ENCODE measurements around the gene ITPKB. TPM values are rescaled to one million over a fixed set of nuclear protein-coding genes. Genes with fewer than 3 reads are reported as not detected.

Gene ITPKB
- total RNA-seq, 1 donor from 2014 or later, result 9.8 TPM

DNA sequence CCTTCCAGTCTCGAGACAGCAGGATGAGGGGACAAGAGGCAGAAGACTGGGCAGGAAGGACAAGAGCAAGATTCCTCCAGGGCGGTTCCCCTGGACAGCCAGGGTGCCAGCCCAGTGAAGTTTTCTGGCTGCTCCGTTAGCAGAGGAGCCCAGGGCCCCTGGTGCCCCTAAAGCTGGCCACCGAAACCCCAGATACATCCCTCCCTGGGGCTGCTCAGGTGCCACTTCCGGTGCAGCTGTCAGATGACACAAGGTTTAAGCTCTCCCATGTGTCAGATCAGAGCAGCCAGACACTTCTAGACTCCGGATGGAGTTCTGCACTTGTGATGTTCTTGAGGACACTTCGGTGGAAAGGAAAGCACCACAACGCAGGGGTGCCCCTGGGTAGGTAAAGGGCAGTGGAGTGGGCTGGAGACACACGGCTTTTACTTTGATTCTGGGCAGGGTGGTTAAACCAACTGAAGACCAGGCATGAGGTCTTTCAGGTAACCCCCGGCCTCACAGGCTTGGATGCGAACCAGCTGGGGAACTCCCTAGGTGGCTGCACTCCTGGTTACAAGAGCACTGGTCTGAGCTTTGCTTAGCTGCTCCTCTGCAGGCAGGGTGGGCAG, 85.7 kb downstream of the ITPKB start:
- no peak overlapping the region for H3K27ac Mint-ChIP-seq
- peaks cover 8% of the 10 kb centered on the region for H3K27me3 Mint-ChIP-seq
- H3K36me3 Mint-ChIP-seq (ENCODE audit: insufficient read depth), result no peaks in the 10 kb centered on the region
- no peaks in the 10 kb centered on the region for H3K9me3 Mint-ChIP-seq (ENCODE audit: low read depth)
- DNase-seq (ENCODE audit: low spot score, unreplicated experiment), result no peak
- H3K4me1 Mint-ChIP-seq (ENCODE audit: low read depth), result peaks cover 17% of the 10 kb centered on the region
- no peak overlapping the region for H3K4me3 Mint-ChIP-seq (ENCODE audit: low read depth)
- no peak for TF ChIP-seq CTCF (IDR thresholded peaks at IDR 0.05; ENCODE audit: unreplicated experiment)

GRCh38 chr1:226652613-226653012, 86.5 kb downstream of the ITPKB start:
- Mint-ChIP-seq H3K4me3 (ENCODE audit: low read depth) (no peak overlapping the region), H3K4me1 (ENCODE audit: low read depth) (peaks cover 16% of the 10 kb centered on the region), H3K27me3 (peaks cover 8% of the 10 kb centered on the region), H3K27ac (no peak overlapping the region), H3K9me3 (ENCODE audit: low read depth) (no peaks in the 10 kb centered on the region), H3K36me3 (ENCODE audit: insufficient read depth) (no peaks in the 10 kb centered on the region)
- TF ChIP-seq CTCF (IDR thresholded peaks at IDR 0.05; ENCODE audit: unreplicated experiment), result no peak
- DNase-seq (ENCODE audit: low spot score, unreplicated experiment), result no peak

DNA sequence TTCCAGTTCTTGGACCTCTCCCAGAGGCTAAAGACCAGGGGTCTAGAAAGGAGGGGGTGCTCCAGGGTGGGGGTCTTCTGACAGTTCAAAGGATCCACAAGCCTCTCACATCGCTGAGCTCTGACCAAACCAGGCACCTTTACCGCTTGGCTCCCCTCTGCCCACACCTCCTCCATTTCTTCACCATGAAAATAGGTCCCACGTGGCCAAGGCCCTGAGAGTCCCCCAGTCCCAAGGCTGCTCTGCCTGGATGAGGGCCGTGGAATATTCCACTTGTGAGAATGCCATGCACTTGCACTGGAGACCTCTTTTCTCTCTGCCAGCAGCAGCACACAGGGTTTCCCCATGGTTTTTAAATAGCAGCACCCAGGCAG, 87.4 kb downstream of the ITPKB start:
- H3K27me3 Mint-ChIP-seq, result peaks cover 8% of the 10 kb centered on the region
- no peaks in the 10 kb centered on the region for H3K36me3 Mint-ChIP-seq (ENCODE audit: insufficient read depth)
- H3K27ac Mint-ChIP-seq, result no peak overlapping the region
- no peak overlapping the region for H3K4me3 Mint-ChIP-seq (ENCODE audit: low read depth)
- no peaks in the 10 kb centered on the region for H3K9me3 Mint-ChIP-seq (ENCODE audit: low read depth)
- peaks cover 10% of the 10 kb centered on the region for H3K4me1 Mint-ChIP-seq (ENCODE audit: low read depth)
- DNase-seq (ENCODE audit: low spot score, unreplicated experiment), result no peak
- no peak for TF ChIP-seq CTCF (IDR thresholded peaks at IDR 0.05; ENCODE audit: unreplicated experiment)

- H3K4me1 Mint-ChIP-seq (ENCODE audit: low read depth), result peaks cover 5% of the 10 kb centered on the region
- TF ChIP-seq CTCF (IDR thresholded peaks at IDR 0.05; ENCODE audit: unreplicated experiment), result no peak
These were observed 87.9 kb downstream of the ITPKB start for GRCh38 chr1:226651041-226651731.

DNA sequence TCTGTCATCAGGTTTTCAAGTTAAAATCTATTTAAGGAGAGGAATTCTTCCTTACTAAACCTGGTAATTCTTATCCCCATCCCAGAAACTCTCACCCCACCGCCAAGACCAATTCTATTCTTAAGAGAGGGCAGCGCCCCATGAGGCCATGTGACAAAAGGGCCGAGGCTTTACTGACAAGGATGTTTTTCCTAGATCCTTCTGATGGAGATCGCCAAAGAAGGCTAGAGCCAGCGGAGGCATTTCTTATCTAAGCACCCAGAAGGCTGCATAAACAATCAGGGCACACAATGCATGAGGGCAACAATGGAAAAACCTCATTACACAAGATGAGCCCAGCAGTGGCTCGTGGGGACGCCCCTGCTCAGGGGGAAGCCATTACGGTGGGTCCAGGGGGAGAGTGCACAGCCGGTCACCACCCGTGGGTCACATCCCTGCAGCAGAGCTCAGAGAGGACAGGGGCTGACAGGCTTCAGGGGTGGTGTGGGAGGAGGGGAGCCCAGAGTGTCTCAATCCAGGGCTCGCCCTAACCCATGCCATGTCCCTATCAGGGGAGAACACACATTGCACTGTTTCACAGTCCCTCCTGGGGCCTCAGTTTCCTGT, 88.7 kb downstream of the ITPKB start:
- H3K27ac Mint-ChIP-seq, result no peak overlapping the region
- no peaks in the 10 kb centered on the region for H3K9me3 Mint-ChIP-seq (ENCODE audit: low read depth)
- peaks cover 8% of the 10 kb centered on the region for H3K27me3 Mint-ChIP-seq
- H3K4me3 Mint-ChIP-seq (ENCODE audit: low read depth), result no peak overlapping the region
- H3K36me3 Mint-ChIP-seq (ENCODE audit: insufficient read depth), result no peaks in the 10 kb centered on the region
- no peak for DNase-seq (ENCODE audit: low spot score, unreplicated experiment)
- H3K4me1 Mint-ChIP-seq (ENCODE audit: low read depth), result peaks cover 4% of the 10 kb centered on the region
- TF ChIP-seq CTCF (IDR thresholded peaks at IDR 0.05; ENCODE audit: unreplicated experiment), result peak; percentile 47

More at GRCh38 chr1:226651041-226651731, 87.9 kb downstream of the ITPKB start:
- DNase-seq (ENCODE audit: low spot score, unreplicated experiment), result no peak
- H3K4me3 Mint-ChIP-seq (ENCODE audit: low read depth), result no peak overlapping the region
- no peaks in the 10 kb centered on the region for H3K36me3 Mint-ChIP-seq (ENCODE audit: insufficient read depth)
- no peaks in the 10 kb centered on the region for H3K9me3 Mint-ChIP-seq (ENCODE audit: low read depth)
- H3K27ac Mint-ChIP-seq, result no peak overlapping the region
- H3K27me3 Mint-ChIP-seq, result peaks cover 8% of the 10 kb centered on the region
